ENCODE results near the gene PGAP1. TPM values are rescaled to one million over a fixed set of nuclear protein-coding genes. Genes with fewer than 3 reads are reported as not detected.

Gene PGAP1
- total RNA-seq, 1 experiment from 2014 or later, result 15.7 TPM

DNA sequence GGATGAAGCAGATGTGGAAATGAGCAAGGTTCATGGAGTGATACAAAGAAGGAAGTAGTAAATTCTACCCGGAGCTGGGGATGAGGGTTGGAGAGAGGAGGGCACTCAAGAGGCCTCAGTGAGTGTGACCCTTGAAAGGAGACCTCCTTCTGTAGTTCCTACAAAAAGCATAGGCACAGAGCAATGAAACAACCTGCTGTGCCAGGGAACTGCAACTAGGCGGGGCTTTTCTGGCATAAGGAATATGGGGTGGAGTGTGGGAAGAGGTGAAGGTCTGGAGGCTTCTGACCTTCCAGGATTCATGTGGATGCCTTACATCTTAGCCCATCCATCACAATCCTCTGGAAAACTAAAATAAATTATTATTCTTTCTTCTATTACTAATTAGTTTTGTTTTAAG is 25.5 kb upstream of the PGAP1 start:
- ATAC-seq, result no peak
- Histone ChIP-seq H3K27ac (ENCODE audit: low read length) (no peak overlapping the region), H3K4me1 (ENCODE audit: control insufficient read depth, insufficient read depth, low read length) (no peaks in the 10 kb centered on the region), H3K27me3 (ENCODE audit: control insufficient read depth, insufficient read depth, low read length) (no peaks in the 10 kb centered on the region), H3K36me3 (ENCODE audit: control insufficient read depth, insufficient read depth, low read length) (no peaks in the 10 kb centered on the region), H3K4me3 (ENCODE audit: low read depth in 2 of 2, low read length in 2 of 2) (no peak overlapping the region), H3K9me3 (ENCODE audit: control insufficient read depth, insufficient read depth, low read depth, low read length) (no peaks in the 10 kb centered on the region)
- POLR2A ChIA-PET, result no interaction called here
- in situ Hi-C loops (cut with HindIII; ENCODE audit: low pct_unique_long_range_greater_than_20kb, low sequenced_read_pairs), result no loop called here
- intact Hi-C loops (cut with micrococcal nuclease; ENCODE audit: unreplicated experiment), result no loop called here
- no peak for DNase-seq (ENCODE audit: low read depth, low spot score)
- CTCF ChIA-PET, result no interaction called here
- TF ChIP-seq, protein P1, sequence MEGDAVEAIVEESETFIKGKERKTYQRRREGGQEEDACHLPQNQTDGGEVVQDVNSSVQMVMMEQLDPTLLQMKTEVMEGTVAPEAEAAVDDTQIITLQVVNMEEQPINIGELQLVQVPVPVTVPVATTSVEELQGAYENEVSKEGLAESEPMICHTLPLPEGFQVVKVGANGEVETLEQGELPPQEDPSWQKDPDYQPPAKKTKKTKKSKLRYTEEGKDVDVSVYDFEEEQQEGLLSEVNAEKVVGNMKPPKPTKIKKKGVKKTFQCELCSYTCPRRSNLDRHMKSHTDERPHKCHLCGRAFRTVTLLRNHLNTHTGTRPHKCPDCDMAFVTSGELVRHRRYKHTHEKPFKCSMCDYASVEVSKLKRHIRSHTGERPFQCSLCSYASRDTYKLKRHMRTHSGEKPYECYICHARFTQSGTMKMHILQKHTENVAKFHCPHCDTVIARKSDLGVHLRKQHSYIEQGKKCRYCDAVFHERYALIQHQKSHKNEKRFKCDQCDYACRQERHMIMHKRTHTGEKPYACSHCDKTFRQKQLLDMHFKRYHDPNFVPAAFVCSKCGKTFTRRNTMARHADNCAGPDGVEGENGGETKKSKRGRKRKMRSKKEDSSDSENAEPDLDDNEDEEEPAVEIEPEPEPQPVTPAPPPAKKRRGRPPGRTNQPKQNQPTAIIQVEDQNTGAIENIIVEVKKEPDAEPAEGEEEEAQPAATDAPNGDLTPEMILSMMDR (IDR thresholded peaks at IDR 0.05), result no peak
- TF ChIP-seq, protein P2, sequence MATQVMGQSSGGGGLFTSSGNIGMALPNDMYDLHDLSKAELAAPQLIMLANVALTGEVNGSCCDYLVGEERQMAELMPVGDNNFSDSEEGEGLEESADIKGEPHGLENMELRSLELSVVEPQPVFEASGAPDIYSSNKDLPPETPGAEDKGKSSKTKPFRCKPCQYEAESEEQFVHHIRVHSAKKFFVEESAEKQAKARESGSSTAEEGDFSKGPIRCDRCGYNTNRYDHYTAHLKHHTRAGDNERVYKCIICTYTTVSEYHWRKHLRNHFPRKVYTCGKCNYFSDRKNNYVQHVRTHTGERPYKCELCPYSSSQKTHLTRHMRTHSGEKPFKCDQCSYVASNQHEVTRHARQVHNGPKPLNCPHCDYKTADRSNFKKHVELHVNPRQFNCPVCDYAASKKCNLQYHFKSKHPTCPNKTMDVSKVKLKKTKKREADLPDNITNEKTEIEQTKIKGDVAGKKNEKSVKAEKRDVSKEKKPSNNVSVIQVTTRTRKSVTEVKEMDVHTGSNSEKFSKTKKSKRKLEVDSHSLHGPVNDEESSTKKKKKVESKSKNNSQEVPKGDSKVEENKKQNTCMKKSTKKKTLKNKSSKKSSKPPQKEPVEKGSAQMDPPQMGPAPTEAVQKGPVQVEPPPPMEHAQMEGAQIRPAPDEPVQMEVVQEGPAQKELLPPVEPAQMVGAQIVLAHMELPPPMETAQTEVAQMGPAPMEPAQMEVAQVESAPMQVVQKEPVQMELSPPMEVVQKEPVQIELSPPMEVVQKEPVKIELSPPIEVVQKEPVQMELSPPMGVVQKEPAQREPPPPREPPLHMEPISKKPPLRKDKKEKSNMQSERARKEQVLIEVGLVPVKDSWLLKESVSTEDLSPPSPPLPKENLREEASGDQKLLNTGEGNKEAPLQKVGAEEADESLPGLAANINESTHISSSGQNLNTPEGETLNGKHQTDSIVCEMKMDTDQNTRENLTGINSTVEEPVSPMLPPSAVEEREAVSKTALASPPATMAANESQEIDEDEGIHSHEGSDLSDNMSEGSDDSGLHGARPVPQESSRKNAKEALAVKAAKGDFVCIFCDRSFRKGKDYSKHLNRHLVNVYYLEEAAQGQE (IDR thresholded peaks at IDR 0.05; ENCODE audit: insufficient read depth in 1 of 2, low read depth in 2 of 2, low read length in 1 of 2), result no peak
- BruUV-seq (replicated peaks), result no TSS peak

DNA sequence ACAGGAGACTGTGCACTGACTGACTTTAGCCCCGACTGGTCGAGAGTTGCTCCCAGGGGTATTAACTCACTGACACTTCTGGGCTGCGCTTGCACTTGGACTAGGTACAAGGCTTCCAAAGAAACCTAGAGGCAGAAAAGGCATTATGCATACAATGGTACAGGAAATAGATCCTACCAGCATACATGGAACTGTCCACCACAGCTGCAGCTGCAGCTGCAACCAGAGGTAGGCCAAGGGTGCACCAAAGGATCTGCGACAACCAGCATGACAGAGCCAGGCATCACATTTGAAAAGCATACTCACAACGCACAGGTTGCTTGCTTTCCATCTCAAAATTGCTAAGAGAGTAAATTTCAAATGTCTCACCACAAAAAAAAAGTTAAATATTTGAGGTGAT is 22.6 kb upstream of the PGAP1 start:
- in situ Hi-C loops (cut with HindIII; ENCODE audit: low pct_unique_long_range_greater_than_20kb, low sequenced_read_pairs) (no loop called here), intact Hi-C loops (cut with micrococcal nuclease; ENCODE audit: unreplicated experiment) (no loop called here)
- peak; percentile 45; the same call in 1 of the 2 replicates for ATAC-seq
- POLR2A ChIA-PET, result no interaction called here
- TF ChIP-seq SIN3A (IDR thresholded peaks at IDR 0.05; ENCODE audit: borderline replicate concordance, insufficient read depth, low read depth, low read length), result no peak
- TF ChIP-seq, protein P1 (IDR thresholded peaks at IDR 0.05), result no peak
- TF ChIP-seq, protein P2 (IDR thresholded peaks at IDR 0.05; ENCODE audit: insufficient read depth in 1 of 2, low read depth in 2 of 2, low read length in 1 of 2), result no peak
- no peak for TF ChIP-seq TCF7L2 (IDR thresholded peaks at IDR 0.05; ENCODE audit: low read depth, low read length)
- TF ChIP-seq POLR2AphosphoS5 (IDR thresholded peaks at IDR 0.05; ENCODE audit: low read depth, low read length), result no peak
- no peaks in the 10 kb centered on the region for H3K4me1 ChIP-seq (ENCODE audit: control insufficient read depth, insufficient read depth, low read length)
- no peak overlapping the region for H3K4me3 ChIP-seq (ENCODE audit: low read depth in 2 of 2, low read length in 2 of 2)
- no peaks in the 10 kb centered on the region for H3K27me3 ChIP-seq (ENCODE audit: control insufficient read depth, insufficient read depth, low read length)
- no peaks in the 10 kb centered on the region for H3K36me3 ChIP-seq (ENCODE audit: control insufficient read depth, insufficient read depth, low read length)
- CTCF ChIA-PET, result no interaction called here
- BruUV-seq (replicated peaks), result no TSS peak
- H3K27ac ChIP-seq (ENCODE audit: low read length), result no peak overlapping the region
- no peak for DNase-seq (ENCODE audit: low read depth, low spot score)
- no peaks in the 10 kb centered on the region for H3K9me3 ChIP-seq (ENCODE audit: control insufficient read depth, insufficient read depth, low read depth, low read length)
